Tibial nerve (tissue), 4 donors: ENCODE results near the gene PPP1R1B. TPM values are rescaled to one million over a fixed set of nuclear protein-coding genes. Genes with fewer than 3 reads are reported as not detected.

ENCODE experiments used
- DNase-seq, 2 donors: peaks; one replicate each; pipeline ENCODE4 v3.0.0-alpha.2; 2019; ENCODE audit warnings: low spot score in 2 of 2
- H3K27ac ChIP-seq, 4 donors: fragments of 200-600 bp; sonication (generic) in 3 of 4; one replicate each; pipeline ENCODE4 v1.5.1; 2017 to 2019; ENCODE audit warnings: mild to moderate bottlenecking in 1 of 4
- H3K27me3 ChIP-seq, 2 donors: fragments of 200-600 bp; sonication (generic) in 1 of 2; one replicate each; pipeline versions ENCODE4 v1.5.1 to v1.6.0; 2017 to 2019
- H3K36me3 ChIP-seq, 3 donors: fragments of 200-600 bp; sonication (generic); one replicate each; pipeline ENCODE4 v1.5.1; 2018 to 2019
- H3K4me1 ChIP-seq, 4 donors: fragments of 200-600 bp; sonication (generic) in 3 of 4; one replicate each; pipeline ENCODE4 v1.5.1; 2017 to 2019
- H3K4me3 ChIP-seq, 4 donors: fragments of 200-600 bp; sonication (generic) in 3 of 4; one replicate each; pipeline ENCODE4 v1.5.1; 2017 to 2019; ENCODE audit warnings: mild to moderate bottlenecking in 1 of 4, moderate library complexity in 1 of 4
- H3K9me3 ChIP-seq, 4 donors: fragments of 200-600 bp; sonication (generic) in 3 of 4; one replicate each; pipeline ENCODE4 v1.5.1; 2017 to 2019
- EP300 ChIP-seq, 2 donors: sonication (generic); formaldehyde crosslinking; IDR thresholded peaks; one replicate each; pipeline ENCODE4 v1.6.1; 2017; ENCODE audit warnings: antibody characterized with exemption in 2 of 2, mild to moderate bottlenecking in 1 of 2
- POLR2A ChIP-seq, 2 donors: fragments of 450-650 bp; IDR thresholded peaks; one replicate each; pipeline ENCODE4 v1.6.1; 2017; ENCODE audit warnings: antibody characterized with exemption in 2 of 2, mild to moderate bottlenecking in 2 of 2, moderate library complexity in 2 of 2
- WGBS, 2 donors: methylation state at CpG; one replicate each; pipeline ENCODE4 v1.1.5; 2018; 5-methylcytosine and 5-hydroxymethylcytosine counted together
- total RNA-seq, 4 donors: library from RNA; depleted of rRNA; stranded (reverse); fragments of >200 nt; gene quantifications; one replicate each; pipeline ENCODE4 v1.1.0, GENCODE V29; 2016
- TF ChIP-seq, protein P1 (sequence below), 5 experiments: fragments of 200-600 bp in 3 of 5; fragments of 450-650 bp in 2 of 5; sonication (generic) in 3 of 5; IDR thresholded peaks; one replicate each; pipeline ENCODE4 v1.5.1; 2016 to 2019; ENCODE audit warnings: antibody characterized with exemption in 5 of 5, mild to moderate bottlenecking in 3 of 5, moderate library complexity in 2 of 5

PPP1R1B gene
- total RNA-seq, 4 donors from 2014 or later = 10.4 to 20.4 (median 12.7) TPM

DNA sequence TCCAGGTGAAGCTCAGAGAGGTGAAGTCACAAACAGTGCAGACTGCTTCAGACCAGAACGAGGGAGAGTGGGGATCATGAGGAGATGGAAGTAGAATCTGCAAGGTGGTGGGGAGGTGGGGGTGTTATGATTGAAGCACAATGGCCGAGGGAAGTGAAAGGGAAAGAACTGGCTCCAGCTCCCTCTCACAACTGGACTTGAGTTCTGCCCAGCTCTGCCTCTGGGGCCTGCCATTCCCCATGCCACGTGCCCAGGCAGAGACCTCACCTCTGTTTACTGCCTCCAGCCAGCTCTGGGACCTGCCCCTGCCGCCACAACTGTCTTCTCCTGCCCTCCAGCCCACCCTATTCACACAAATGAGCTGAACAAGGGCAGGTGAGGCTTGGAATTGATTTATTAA is 44.0 kb downstream of the PPP1R1B start:
- WGBS, 2 donors = 63 to 65% methylated on average over 4 of the region's 4 CpGs
- DNase-seq = no peak
- peaks cover 0 to 51% (median 31%) of the 10 kb centered on the region in 4 donors for H3K4me1 ChIP-seq
- H3K27ac ChIP-seq = no peak overlapping the region
- TF ChIP-seq EP300 (IDR thresholded peaks at IDR 0.05) (no peak), POLR2A (IDR thresholded peaks at IDR 0.05) (no peak)
- TF ChIP-seq, protein P1, sequence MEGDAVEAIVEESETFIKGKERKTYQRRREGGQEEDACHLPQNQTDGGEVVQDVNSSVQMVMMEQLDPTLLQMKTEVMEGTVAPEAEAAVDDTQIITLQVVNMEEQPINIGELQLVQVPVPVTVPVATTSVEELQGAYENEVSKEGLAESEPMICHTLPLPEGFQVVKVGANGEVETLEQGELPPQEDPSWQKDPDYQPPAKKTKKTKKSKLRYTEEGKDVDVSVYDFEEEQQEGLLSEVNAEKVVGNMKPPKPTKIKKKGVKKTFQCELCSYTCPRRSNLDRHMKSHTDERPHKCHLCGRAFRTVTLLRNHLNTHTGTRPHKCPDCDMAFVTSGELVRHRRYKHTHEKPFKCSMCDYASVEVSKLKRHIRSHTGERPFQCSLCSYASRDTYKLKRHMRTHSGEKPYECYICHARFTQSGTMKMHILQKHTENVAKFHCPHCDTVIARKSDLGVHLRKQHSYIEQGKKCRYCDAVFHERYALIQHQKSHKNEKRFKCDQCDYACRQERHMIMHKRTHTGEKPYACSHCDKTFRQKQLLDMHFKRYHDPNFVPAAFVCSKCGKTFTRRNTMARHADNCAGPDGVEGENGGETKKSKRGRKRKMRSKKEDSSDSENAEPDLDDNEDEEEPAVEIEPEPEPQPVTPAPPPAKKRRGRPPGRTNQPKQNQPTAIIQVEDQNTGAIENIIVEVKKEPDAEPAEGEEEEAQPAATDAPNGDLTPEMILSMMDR (IDR thresholded peaks at IDR 0.05) = no peak
- peaks cover 0 to 57% of the 10 kb centered on the region in 2 donors for H3K27me3 ChIP-seq
- no peaks in the 10 kb centered on the region for H3K36me3 ChIP-seq
- H3K9me3 ChIP-seq = no peaks in the 10 kb centered on the region
- H3K4me3 ChIP-seq = no peak overlapping the region

DNA sequence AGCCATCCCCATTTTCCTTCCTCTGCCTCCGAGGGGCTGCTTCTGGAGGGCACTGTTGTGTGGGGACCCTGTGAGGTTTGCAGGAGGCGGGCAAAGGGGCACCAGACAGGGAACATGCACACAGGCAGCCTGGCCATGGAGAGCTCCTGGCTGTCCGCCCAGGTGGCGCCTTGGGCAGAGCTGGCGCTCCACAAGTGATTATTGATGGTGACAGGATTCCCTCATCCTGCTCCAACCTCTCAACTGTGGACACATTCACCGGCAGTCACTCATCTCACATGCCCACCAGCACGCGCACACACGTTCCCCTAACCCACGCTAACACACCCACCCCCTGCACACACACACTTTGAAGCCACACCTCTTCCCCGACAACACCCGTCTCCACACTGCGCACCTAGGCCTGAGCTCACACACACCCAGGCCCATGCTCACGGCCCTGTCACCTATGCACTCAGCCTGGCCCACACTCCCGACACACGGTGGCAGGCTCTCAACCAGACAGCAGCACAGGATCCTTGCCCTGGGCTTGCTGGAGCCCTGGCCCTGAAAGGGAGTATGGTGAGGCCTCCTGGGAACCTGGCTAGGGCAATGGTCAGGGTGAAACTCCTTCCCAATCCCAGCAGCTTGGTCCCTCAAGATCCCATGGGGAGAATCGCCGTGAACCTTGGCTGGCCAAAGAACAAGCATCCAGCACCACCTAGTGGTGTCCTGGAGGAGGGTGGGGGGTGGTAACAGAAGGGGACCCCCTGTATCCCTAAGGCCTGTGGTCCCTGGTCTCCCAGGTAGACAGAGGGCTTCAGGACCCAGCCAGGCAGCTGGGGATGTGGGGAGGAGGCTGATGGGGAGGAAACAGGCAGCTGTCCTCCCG is 45.1 kb downstream of the PPP1R1B start:
- H3K4me1 ChIP-seq = peaks cover 0 to 51% (median 29%) of the 10 kb centered on the region in 4 donors
- H3K27ac ChIP-seq = no peak overlapping the region

DNA sequence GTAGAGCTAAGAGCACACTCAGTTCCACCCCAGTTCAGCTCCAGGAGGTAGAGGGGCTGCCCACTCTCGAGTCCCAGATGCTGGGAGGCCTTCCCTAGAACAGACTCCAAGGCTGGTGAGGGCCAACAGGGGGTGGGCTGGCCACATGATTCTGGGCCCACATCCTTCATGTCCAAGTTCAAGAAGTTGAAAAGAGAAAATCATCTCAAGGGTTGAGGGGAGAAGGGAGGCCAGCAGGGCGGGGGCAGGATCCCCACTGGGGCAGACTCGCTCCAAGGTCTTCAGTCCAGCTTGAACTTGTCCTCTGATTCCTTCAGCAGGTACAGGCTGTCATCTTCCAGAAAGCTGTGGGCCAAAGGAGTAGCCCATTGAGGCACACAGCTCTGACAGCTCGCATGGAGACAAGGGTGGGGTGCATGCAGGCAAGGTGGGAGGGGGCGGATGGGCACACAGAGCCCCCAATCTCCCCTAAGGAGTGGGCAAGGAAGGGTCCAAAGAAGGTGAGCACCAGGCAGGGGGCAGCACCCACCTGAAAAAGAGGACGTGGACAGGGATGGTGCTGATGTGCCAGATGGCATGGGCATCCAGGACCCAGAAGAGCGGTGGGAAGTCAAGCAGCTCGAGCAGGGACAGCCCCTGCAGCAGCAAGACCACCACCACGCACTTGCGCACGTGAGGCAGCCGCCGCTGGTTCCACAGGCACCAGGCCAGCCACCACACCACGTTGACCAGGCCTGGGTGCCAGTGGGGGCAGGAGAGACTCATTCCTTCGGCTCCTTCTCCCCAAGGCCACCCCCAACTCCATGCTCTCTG is 46.0 kb downstream of the PPP1R1B start:
- Histone ChIP-seq H3K4me3 (no peak overlapping the region), H3K27me3 (peaks cover 0 to 37% of the 10 kb centered on the region in 2 donors), H3K36me3 (no peaks in the 10 kb centered on the region), H3K27ac (no peak overlapping the region), H3K9me3 (no peaks in the 10 kb centered on the region), H3K4me1 (peaks cover 0 to 51% (median 26%) of the 10 kb centered on the region in 4 donors)
- WGBS, 2 donors = 74 to 78% methylated on average over 15 of the region's 15 CpGs
- TF ChIP-seq, protein P1 (IDR thresholded peaks at IDR 0.05) = peak in 1 of 5 experiments; percentile 6
- TF ChIP-seq EP300 (IDR thresholded peaks at IDR 0.05) = no peak
- TF ChIP-seq POLR2A (IDR thresholded peaks at IDR 0.05) = no peak
- no peak for DNase-seq

More for the DNA sequence above, 45.1 kb downstream of the PPP1R1B start:
- TF ChIP-seq POLR2A (IDR thresholded peaks at IDR 0.05) = no peak
- TF ChIP-seq, protein P1 (IDR thresholded peaks at IDR 0.05) = peak; percentile 22 to 78 (median 52)
- H3K9me3 ChIP-seq = no peaks in the 10 kb centered on the region
- no peak overlapping the region for H3K4me3 ChIP-seq
- peaks cover 0 to 45% of the 10 kb centered on the region in 2 donors for H3K27me3 ChIP-seq
- WGBS, 2 donors = 55 to 66% methylated on average over 16 to 19 of the region's 19 CpGs
- no peaks in the 10 kb centered on the region for H3K36me3 ChIP-seq
- no peak for DNase-seq

DNA sequence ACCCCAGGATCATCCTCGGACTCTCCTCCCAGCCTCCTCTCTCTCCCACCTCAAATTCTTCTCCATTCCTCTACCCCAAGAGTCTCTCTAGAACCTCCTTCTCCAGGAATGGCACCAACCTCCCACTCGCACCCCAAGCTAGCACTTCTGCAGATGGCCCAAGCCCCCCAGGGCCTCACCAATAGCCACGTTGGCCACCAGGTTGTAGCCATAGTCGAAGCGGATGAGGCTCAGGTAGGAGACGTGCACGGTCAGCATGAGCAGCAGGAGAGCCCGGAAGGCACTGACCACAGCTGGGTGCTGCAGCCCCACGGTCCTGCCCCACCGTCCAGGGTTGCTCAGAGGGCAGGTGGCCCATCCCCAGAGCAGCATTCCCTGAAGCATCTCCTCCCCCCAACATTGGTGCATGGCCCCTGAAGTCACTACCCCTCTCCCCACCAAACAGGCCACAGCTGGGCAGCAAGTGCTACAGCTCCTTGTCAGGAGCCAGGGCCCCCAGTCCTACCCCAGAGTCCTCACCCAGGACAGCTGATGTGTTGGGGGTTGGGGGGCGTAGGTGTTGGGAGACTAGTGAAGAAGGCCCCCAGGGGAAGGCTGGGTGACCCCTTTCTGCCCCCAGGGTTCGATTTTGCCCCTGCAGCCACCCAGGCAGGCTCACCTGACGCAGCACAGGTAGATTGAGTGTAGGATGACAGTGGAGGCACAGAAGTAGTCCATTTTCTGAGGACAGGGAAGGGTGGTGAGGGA is 46.8 kb downstream of the PPP1R1B start:
- H3K27me3 ChIP-seq = peaks cover 0 to 31% of the 10 kb centered on the region in 2 donors
- no peak for DNase-seq
- H3K27ac ChIP-seq = no peak overlapping the region
- no peaks in the 10 kb centered on the region for H3K36me3 ChIP-seq
- 80 to 81% methylated on average over 11 to 13 of the region's 13 CpGs for WGBS, 2 donors
- H3K4me3 ChIP-seq = no peak overlapping the region
- H3K4me1 ChIP-seq = peaks cover 0 to 51% (median 26%) of the 10 kb centered on the region in 4 donors
- H3K9me3 ChIP-seq = no peaks in the 10 kb centered on the region
- no peak for TF ChIP-seq POLR2A (IDR thresholded peaks at IDR 0.05)

DNA sequence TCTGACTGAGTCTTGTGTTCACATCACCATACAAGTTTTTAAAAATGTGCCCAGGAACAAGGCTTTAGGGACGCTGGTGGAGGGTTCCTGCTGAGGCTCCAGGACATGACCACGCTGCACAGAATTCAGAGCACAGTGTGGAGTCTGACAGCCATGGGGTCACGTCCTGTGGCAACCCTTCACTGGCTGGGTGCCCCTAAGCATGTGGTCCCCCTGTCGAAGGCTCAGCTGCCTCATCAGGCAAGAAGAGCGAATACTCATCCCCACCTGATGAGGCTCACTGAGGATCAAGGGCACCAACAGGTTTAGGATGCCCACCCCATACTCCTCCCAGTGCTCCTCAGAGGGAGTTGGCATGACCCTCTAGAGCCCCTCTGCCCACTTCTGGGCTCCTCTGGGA is 47.4 kb downstream of the PPP1R1B start:
- 82 to 85% methylated on average over 5 of the region's 5 CpGs for WGBS, 2 donors
- no peaks in the 10 kb centered on the region for H3K9me3 ChIP-seq
- no peak overlapping the region for H3K4me3 ChIP-seq
- H3K36me3 ChIP-seq = no peaks in the 10 kb centered on the region
- peaks cover 0 to 24% of the 10 kb centered on the region in 2 donors for H3K27me3 ChIP-seq
- peak overlapping the region in 1 of 4 donors; percentile 78 for H3K27ac ChIP-seq
- DNase-seq = no peak
- TF ChIP-seq EP300 (IDR thresholded peaks at IDR 0.05) (no peak), POLR2A (IDR thresholded peaks at IDR 0.05) (no peak)
- TF ChIP-seq, protein P1 (IDR thresholded peaks at IDR 0.05) = no peak
- H3K4me1 ChIP-seq = peaks cover 0 to 45% (median 26%) of the 10 kb centered on the region in 4 donors
